GM12872 (cell line): ENCODE data around the gene PLAU.

Experiments
- TF ChIP-seq, protein P1 (sequence below): IDR thresholded peaks from 3 replicates; pipeline ENCODE4 v1.5.1; 2011; ENCODE audit warnings: low read depth, mild to moderate bottlenecking, low read length, moderate library complexity; ENCODE audit not compliant: insufficient read depth

PLAU gene

GRCh38 chr10:73910764-73911552 lies at the start of gene PLAU:
Gene PLAU, plus strand, starts transcription at chr10:73911132. Its CDS starts 424 bp downstream, at chr10:73911556.
- TF ChIP-seq, protein P1, sequence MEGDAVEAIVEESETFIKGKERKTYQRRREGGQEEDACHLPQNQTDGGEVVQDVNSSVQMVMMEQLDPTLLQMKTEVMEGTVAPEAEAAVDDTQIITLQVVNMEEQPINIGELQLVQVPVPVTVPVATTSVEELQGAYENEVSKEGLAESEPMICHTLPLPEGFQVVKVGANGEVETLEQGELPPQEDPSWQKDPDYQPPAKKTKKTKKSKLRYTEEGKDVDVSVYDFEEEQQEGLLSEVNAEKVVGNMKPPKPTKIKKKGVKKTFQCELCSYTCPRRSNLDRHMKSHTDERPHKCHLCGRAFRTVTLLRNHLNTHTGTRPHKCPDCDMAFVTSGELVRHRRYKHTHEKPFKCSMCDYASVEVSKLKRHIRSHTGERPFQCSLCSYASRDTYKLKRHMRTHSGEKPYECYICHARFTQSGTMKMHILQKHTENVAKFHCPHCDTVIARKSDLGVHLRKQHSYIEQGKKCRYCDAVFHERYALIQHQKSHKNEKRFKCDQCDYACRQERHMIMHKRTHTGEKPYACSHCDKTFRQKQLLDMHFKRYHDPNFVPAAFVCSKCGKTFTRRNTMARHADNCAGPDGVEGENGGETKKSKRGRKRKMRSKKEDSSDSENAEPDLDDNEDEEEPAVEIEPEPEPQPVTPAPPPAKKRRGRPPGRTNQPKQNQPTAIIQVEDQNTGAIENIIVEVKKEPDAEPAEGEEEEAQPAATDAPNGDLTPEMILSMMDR = no peak

DNA sequence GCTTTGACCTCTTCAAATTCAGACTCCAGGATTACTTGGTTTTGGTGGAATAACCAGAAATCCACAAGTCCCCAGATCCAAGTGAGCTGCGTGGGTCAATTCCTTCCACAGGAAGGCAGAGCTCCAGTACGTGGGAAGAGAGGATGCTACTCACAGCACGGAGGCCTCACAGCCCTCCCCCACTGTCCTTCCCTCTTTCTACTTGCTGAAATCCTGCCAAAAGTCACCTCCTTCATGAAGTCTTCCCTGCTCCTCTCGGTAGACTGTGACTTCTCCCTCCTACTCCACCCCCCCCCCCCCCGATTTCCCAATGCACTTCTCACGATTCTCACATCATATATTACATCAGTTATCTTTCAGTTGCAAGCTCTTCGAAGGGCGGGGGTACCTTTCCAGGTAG lies 48.9 kb upstream of the PLAU start:
- TF ChIP-seq, protein P1 = no peak

GRCh38 chr10:73863039-73863817 lies 47.7 kb upstream of the PLAU start:
- TF ChIP-seq, protein P1 = no peak

DNA sequence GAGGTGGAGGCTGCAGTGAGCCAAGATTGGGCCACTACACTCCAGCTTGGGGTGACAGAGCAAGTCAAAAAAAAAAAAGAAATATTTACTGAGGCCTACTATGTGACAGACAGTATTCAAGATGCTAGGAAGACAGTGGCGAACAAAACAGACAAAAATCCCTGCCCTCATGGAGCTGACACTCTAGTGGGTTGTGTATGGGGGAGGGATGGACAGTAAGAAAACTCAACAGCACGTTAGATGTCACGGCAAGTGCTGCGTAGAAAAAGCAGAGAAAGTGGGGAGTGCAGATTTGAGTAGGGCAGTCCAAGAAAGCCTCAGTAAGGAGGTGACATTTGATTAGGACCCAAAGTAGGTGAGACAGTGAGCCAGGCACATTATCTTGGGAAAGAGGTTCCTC lies 46.7 kb upstream of the PLAU start:
- TF ChIP-seq, protein P1 = no peak

- TF ChIP-seq, protein P1 = no peak
Measured at GRCh38 chr10:73865107-73865458, 45.8 kb upstream of the PLAU start.

DNA sequence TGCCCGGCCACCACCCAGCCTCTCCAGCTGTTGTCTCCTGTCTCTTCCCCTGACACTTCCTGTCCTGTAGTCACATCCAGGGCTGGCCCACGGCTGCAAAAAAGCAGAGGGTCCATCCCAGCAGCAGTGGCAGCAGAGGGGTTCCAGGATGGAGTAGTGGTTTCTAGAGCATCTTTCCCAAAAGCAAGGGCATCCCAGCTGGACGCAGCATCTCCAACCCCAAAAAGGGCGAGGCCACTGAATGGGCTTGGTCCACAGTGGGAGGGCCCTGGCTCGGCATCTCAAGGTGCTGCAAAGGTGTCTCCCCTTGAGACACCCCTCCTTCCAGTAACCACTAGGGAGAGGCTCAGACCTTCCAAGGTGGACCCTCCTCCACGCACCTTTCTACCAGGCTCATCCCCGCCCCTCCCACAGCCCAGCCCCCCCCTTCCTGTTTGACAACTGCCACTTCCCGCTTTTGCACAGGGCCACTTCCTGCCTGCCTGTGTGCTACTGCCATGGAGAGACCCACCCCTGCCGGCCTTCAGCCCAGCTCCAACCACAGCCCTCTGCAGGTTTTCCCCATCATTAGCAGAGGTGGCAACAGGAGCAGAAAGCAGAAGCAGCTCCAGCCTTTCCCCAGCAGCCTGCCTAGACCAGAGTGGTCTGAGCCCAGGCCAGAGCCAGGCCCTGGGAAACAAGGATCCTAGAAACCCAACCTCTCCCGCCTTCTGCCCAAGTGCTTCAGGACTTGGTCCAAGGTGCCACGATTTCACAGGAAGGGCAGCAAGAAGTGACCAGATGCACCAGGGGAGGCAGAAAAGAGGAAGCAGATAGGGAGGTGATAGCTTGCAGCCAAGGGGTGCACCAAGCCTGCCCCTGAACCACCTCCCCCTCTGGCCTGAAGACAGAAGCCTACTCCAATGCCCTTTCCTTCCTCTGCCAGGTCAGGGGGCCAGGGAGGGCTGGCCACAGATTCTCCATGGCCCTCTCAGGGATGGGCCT lies 45.2 kb upstream of the PLAU start:
- TF ChIP-seq, protein P1 = no peak
